GM12873 (cell line): Measurements from ENCODE around the gene NTSR1.

Experiments
- TF ChIP-seq, protein P1 (sequence below): IDR thresholded peaks from 2 replicates; pipeline ENCODE4 v1.5.1; 2012; ENCODE audit warnings: low read depth, mild to moderate bottlenecking, moderate library complexity, low read length, control low read depth; ENCODE audit not compliant: insufficient read depth; ENCODE audit errors: missing control alignments

NTSR1 gene

DNA sequence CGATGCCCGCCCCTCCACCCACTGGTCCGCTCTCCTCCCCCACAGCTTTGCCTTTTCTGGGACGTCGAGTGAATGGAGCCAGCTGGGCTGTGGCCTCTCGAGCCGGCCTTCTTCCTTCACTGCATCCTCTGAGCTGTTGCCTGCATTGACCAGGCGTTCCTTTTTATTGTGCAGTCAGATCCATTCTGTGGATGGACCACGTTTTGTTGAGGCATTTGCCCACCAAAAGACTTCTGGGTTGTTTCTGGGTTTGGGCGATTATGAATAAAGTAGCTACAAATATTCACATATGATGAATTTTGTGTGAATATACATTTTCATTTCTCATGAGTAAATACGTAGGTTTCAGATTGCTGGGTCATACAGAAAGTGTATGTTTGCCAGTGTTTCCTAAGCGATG lies 9.9 kb downstream of the NTSR1 start:
- TF ChIP-seq, protein P1, sequence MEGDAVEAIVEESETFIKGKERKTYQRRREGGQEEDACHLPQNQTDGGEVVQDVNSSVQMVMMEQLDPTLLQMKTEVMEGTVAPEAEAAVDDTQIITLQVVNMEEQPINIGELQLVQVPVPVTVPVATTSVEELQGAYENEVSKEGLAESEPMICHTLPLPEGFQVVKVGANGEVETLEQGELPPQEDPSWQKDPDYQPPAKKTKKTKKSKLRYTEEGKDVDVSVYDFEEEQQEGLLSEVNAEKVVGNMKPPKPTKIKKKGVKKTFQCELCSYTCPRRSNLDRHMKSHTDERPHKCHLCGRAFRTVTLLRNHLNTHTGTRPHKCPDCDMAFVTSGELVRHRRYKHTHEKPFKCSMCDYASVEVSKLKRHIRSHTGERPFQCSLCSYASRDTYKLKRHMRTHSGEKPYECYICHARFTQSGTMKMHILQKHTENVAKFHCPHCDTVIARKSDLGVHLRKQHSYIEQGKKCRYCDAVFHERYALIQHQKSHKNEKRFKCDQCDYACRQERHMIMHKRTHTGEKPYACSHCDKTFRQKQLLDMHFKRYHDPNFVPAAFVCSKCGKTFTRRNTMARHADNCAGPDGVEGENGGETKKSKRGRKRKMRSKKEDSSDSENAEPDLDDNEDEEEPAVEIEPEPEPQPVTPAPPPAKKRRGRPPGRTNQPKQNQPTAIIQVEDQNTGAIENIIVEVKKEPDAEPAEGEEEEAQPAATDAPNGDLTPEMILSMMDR, result no peak

DNA sequence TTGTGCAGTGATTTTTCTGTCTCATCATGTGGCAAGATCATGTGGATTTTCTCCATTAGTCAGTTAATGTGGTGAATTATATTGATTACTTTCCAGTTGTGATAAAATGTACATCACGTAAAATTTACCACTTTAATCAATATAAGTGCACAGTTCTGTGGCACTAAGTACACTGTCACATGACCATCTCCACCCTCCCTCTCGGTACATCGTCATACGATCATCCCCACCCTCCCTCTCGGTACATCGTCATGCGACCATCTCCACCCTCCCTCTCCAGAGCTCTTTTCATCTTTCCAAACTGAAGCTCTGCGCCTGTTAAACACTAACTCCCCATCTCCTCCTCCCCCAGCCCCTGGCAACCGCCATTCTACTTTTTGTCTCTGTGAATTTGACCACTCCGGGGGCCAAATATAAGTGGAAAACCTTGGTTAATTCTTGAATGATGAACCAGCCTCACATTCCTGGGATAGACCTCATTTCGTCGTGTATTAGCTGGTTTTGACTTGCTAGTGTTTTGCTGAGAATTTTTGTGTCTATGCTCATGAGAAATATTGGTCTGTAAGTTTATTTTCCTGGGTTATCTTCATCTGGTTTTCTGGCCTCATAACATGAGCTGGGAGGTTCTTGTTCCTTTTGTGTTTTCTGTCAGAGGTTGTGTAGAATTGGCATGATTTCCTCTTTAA lies 10.8 kb downstream of the NTSR1 start:
- TF ChIP-seq, protein P1, result no peak

DNA sequence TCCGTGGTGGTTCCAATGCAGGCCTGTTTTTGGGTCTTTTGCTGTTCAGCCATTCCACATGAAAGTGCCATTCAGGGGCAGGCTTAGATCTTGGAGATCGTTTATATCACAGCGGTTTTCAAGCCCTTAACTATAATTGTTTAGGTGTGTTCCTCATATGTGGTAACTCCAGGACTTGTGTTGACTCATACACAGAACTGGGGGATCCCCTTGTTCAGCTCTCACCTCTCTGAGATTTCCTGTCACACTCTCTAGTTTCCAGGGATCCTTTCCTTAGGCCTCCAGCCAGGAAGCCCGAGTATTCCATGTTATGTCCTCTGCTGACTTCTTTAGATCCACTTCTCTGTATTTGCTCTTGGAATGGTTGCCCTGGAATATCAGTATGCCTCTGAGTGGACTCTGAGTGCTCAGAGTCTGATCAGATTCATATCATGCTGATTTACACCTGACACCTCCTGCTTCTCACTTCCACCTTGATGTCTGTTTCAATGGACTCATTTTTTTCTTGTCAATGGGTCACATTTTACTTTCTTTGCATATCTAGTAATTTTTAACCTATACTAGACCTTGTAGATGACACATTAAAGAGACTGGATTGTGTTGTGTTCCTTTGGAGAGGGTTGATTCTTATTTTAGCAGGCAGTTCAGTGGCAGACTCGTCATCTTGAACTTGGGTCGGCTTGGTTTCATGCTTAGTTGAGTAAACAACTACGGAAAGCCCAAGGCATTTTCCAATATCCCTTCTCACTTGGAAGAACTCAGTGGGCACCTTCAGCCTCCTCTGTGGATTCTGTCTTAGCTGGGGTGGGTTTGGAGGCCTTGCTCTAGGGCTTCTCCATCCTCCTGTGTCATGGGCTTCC lies 13.1 kb downstream of the NTSR1 start:
- TF ChIP-seq, protein P1, result no peak

DNA sequence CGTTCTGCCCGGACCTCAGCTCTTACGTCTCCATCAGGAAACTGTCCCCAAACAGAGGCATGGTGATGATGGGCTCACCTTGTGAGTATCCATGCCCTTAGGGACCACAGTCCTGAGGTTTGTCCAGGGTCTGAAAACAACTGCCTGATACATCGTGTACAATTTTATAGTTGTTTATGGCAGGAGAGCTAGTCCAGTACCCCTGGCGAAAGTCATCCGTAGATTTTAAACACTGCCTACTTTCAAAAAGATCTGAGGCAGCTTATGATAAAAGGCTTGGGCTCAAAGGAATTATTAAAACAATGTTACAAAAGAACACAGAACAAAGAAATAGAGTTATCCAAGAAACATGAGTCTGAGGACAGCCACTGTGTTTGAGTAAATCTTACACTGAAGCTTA lies 14.0 kb downstream of the NTSR1 start:
- TF ChIP-seq, protein P1, result no peak

DNA sequence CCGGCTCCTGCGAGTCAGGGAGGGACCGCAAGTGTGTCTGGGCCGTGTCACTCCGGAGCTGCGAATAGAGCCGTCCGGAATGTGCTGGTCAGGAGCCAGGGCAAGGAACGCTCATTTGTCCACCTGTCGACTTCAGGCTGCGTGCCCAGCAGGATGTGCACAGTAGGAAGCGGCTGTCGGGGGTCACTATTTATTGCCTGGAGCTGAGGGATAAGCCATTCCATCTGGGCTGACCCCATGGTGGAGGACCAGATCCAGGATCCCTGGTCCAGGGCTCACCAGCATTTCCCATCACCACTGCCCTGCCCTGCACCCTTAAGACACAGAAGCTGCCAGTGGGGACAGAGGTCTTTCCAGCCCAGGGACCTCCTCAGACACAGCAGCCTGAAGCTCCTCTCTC lies 14.7 kb downstream of the NTSR1 start:
- TF ChIP-seq, protein P1, result no peak

DNA sequence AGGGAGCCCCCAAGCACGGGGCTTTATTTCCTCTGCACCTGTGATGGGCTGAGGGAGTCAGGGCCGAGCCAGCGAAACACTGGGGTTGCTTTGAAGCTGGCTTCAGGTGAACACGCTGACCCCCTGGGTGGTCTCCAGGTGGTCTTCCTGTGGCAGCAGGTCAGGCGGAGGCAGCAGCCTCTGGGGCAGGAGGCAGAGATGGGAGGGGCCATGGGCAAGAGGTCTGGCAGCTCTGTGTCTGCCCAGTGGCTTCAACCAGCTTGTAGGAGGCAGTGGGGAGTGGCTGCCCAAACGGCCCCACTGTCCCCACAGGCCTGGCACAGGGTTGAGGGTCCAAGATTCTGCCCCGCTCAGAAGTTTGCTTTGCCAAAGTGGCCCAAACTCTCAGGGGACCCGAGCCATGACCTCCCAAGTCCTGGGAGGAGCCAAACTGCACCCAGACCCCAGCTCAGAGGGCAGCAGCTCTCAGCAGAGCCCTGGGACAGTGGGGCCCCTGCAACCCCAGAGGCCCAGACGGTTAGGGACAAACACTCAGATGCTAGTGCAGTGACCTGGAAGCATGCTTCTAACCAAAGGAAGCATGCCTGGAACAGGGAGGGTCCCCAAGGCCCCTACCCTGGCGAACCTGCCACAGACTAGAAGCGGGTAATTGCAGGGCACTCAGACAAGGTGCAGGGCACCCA lies 15.3 kb downstream of the NTSR1 start:
- TF ChIP-seq, protein P1, result no peak
